Testis (tissue), 3 donors: ENCODE measurements around the gene NCCRP1. TPM values are rescaled to one million over a fixed set of nuclear protein-coding genes. Genes with fewer than 3 reads are reported as not detected.

Experiments used
- DNase-seq: peaks from one replicate; pipeline ENCODE4 v3.0.0-alpha.2; 2019
- H3K27ac ChIP-seq, 2 donors: fragments of 200-600 bp; sonication (generic); one replicate each; pipeline ENCODE4 v1.5.1; 2019
- H3K27me3 ChIP-seq: fragments of 200-600 bp; sonication (generic); one replicate; pipeline ENCODE4 v1.5.1; 2019
- H3K36me3 ChIP-seq: fragments of 200-600 bp; sonication (generic); one replicate; pipeline ENCODE4 v1.5.1; 2017; ENCODE audit warnings: low read depth; ENCODE audit errors: missing control alignments
- H3K4me1 ChIP-seq: fragments of 200-600 bp; sonication (generic); one replicate; pipeline ENCODE4 v1.5.1; 2019
- H3K4me3 ChIP-seq, 2 donors: fragments of 200-600 bp; sonication (generic); one replicate each; pipeline ENCODE4 v1.5.1; 2017 to 2019
- H3K9me3 ChIP-seq: fragments of 200-600 bp; sonication (generic); one replicate; pipeline ENCODE4 v1.5.1; 2017
- POLR2A ChIP-seq: fragments of 450-650 bp; IDR thresholded peaks from one replicate; pipeline ENCODE4 v1.6.1; 2017; ENCODE audit warnings: antibody characterized with exemption, mild to moderate bottlenecking, moderate library complexity
- WGBS, 2 donors: methylation state at CpG; one replicate each; pipeline ENCODE4 v1.1.5; 2018; 5-methylcytosine and 5-hydroxymethylcytosine counted together
- intact Hi-C: fragments of 100-400 bp; cut with DNase I; formaldehyde crosslinking; loops from one replicate; pipeline ENCODE4 v1.15.1; 2023; ENCODE audit warnings: low total_unique reads
- polyA plus RNA-seq: library from polyadenylated mRNA; stranded (reverse); fragments of 350-450 nt; fragmentation: Illumina TruSeq; extraction: RNeasy Lipid Tissue Mini Kit (QIAGEN cat#74804); gene quantifications from one replicate; pipeline ENCODE4 v1.2.3, GENCODE V29; 2014; ENCODE audit warnings: low read depth, low replicate concordance; ENCODE audit not compliant: insufficient read depth
- total RNA-seq, 2 donors: library from RNA; depleted of rRNA; stranded (reverse); fragments of >200 nt; gene quantifications; one replicate each; pipeline ENCODE4 v1.2.3, GENCODE V29; 2016
- TF ChIP-seq, protein P1 (sequence below), 3 experiments: fragments of 450-650 bp in 2 of 3; fragments of 200-600 bp in 1 of 3; sonication (generic) in 1 of 3; IDR thresholded peaks; one replicate each; pipeline ENCODE4 v1.5.1; 2016 to 2019; ENCODE audit warnings: antibody characterized with exemption in 3 of 3, mild to moderate bottlenecking in 2 of 3, moderate library complexity in 1 of 3

Gene NCCRP1
- total and polyA plus RNA-seq, 3 donors from 2014 or later: 0.73 to 1.3 (median 1.1) TPM

DNA sequence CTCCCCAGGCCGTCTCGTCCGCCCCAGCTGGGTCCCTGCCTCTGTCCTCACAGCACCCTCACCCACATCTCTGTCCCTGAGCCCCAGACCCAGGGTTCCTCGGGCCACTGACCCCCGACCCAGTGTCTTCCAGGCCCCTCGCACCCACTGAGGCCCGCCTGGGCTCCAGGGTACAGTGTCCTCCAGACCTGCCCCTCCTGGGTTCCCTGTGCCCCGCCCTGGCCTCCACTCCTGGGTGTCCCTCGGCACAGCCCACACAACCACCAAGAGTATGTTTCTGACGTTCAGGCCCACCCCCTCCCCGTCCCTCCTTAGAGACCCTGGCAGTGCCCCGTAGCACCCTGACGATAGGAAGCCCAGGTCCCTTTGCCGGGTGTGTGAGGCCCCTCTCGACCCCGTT lies 22.6 kb upstream of the NCCRP1 start:
- Histone ChIP-seq H3K27ac (no peak overlapping the region), H3K36me3 (no peaks in the 10 kb centered on the region), H3K27me3 (no peaks in the 10 kb centered on the region), H3K4me1 (no peaks in the 10 kb centered on the region), H3K9me3 (no peaks in the 10 kb centered on the region), H3K4me3 (no peak overlapping the region)
- TF ChIP-seq, protein P1, sequence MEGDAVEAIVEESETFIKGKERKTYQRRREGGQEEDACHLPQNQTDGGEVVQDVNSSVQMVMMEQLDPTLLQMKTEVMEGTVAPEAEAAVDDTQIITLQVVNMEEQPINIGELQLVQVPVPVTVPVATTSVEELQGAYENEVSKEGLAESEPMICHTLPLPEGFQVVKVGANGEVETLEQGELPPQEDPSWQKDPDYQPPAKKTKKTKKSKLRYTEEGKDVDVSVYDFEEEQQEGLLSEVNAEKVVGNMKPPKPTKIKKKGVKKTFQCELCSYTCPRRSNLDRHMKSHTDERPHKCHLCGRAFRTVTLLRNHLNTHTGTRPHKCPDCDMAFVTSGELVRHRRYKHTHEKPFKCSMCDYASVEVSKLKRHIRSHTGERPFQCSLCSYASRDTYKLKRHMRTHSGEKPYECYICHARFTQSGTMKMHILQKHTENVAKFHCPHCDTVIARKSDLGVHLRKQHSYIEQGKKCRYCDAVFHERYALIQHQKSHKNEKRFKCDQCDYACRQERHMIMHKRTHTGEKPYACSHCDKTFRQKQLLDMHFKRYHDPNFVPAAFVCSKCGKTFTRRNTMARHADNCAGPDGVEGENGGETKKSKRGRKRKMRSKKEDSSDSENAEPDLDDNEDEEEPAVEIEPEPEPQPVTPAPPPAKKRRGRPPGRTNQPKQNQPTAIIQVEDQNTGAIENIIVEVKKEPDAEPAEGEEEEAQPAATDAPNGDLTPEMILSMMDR (IDR thresholded peaks at IDR 0.05): no peak
- no peak for TF ChIP-seq POLR2A
- no peak for DNase-seq
- WGBS, 2 donors: 79 to 84% methylated on average over 15 to 16 of the region's 16 CpGs
- intact Hi-C loops: no loop called here

DNA sequence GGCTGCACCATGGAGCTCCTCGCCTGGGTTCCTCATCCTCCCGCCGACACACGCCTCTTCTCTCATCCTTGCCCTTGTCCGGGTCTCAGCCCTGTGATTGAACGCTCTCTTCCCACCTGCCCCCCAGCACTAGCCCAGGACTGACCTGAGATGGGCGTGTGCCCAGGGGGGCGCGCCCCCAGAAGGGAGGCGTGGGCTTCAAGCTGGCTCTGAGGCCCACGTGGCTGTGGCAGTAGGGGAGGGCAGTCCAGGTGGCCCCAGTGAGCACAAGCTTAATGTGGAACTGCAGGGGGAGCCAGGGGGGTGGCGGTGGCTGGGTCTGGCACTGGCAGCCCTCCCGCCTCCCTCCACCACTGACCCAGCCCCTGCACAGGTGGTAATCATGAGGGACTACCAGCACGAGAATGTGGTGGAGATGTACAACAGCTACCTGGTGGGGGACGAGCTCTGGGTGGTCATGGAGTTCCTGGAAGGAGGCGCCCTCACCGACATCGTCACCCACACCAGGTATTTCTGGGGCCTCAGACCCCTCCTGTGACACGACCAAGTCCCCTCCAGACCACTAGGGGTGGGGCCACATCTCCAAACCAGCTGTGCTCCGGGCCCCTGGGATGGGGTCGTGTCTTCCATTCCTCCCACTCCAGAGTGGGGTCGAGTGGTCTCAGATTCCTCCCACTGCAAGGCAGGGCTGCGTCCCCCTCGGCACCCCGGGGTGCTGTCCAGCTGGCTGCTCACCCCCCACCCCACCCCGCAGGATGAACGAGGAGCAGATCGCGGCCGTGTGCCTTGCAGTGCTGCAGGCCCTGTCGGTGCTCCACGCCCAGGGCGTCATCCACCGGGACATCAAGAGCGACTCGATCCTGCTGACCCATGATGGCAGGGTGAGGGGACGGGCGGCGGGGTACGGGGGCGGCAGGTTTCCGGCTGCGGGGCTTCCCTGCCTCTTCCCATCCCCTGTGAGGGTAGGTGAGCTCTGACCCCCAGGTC lies 21.9 kb upstream of the NCCRP1 start:
- Histone ChIP-seq H3K4me3 (no peak overlapping the region), H3K36me3 (no peaks in the 10 kb centered on the region), H3K27ac (no peak overlapping the region), H3K4me1 (no peaks in the 10 kb centered on the region), H3K9me3 (no peaks in the 10 kb centered on the region), H3K27me3 (no peaks in the 10 kb centered on the region)
- TF ChIP-seq, protein P1 (IDR thresholded peaks at IDR 0.05): no peak
- no peak for TF ChIP-seq POLR2A
- intact Hi-C loops: no loop called here
- WGBS, 2 donors: 77 to 91% methylated on average over 16 to 42 of the region's 43 CpGs
- DNase-seq: no peak

DNA sequence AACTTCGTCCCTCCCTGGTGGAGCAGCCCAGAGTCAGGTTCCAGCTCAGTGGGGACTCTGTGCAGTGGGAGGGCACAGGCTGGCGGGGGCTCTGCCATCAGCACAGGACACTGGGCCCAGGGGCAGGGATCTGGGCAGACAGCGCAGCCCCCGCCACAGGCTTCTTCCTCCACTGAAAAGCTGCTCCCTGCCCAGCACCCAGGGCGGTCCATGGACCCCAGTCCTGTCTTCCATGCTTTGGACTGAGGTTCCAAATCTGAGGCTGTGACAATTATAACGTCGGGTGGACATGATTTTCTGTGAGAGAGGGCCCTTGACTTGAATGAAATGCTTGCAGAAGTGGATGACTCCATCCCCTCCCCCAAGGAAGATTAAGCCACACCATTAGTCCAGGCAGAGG lies 21.2 kb upstream of the NCCRP1 start:
- no peaks in the 10 kb centered on the region for H3K27me3 ChIP-seq
- no peak overlapping the region for H3K4me3 ChIP-seq
- DNase-seq: no peak
- H3K36me3 ChIP-seq: no peaks in the 10 kb centered on the region
- no peak overlapping the region for H3K27ac ChIP-seq
- H3K9me3 ChIP-seq: no peaks in the 10 kb centered on the region
- intact Hi-C loops: no loop called here
- H3K4me1 ChIP-seq: no peaks in the 10 kb centered on the region
- WGBS, 2 donors: 94 to 96% methylated on average over 2 to 7 of the region's 7 CpGs
- TF ChIP-seq, protein P1 (IDR thresholded peaks at IDR 0.05): no peak
- TF ChIP-seq POLR2A: no peak

DNA sequence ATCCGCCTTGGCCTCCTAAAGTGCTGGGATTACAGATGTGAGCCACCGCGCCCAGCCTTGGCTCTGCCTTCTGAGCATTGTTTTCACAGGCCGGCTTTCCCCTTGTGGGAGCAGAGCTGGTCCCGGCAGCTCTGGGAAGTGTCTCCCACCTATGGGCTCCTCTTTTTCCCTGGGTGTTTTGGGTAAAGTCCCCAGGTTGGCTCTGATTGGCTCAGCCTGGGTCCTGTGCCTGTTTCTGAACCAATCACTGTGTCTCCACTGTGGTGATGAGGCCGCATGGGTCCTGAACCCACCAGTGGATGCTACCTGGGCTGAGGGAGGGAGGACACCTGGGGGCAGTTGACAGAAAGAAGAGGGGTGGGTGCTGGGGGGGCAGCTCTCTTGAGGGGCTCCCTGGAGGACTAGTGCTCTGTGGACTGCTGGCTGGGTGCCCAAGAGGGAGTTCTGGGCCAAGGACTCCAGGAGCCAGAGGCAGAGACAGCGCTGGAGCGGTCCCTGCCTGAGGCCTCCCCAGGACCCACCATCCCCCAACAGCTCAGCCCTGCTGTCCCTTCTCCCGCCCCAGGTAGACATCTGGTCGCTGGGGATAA lies 19.6 kb upstream of the NCCRP1 start:
- no peak overlapping the region for H3K4me3 ChIP-seq
- TF ChIP-seq POLR2A: no peak
- TF ChIP-seq, protein P1 (IDR thresholded peaks at IDR 0.05): no peak
- intact Hi-C loops: no loop called here
- no peak overlapping the region for H3K27ac ChIP-seq
- DNase-seq: peak; percentile 38
- 91 to 100% methylated on average over 5 to 10 of the region's 10 CpGs for WGBS, 2 donors
- H3K27me3 ChIP-seq: no peaks in the 10 kb centered on the region
- H3K4me1 ChIP-seq: no peaks in the 10 kb centered on the region
- H3K36me3 ChIP-seq: no peaks in the 10 kb centered on the region
- H3K9me3 ChIP-seq: no peaks in the 10 kb centered on the region
